ENCODE data around the gene CDC20.
"Not testable (repeated sequence)": the region's sequence is repeated elsewhere in the genome, so short reads cannot be mapped to it uniquely, and the experiment has no call there.

The CDC20 gene

DNA sequence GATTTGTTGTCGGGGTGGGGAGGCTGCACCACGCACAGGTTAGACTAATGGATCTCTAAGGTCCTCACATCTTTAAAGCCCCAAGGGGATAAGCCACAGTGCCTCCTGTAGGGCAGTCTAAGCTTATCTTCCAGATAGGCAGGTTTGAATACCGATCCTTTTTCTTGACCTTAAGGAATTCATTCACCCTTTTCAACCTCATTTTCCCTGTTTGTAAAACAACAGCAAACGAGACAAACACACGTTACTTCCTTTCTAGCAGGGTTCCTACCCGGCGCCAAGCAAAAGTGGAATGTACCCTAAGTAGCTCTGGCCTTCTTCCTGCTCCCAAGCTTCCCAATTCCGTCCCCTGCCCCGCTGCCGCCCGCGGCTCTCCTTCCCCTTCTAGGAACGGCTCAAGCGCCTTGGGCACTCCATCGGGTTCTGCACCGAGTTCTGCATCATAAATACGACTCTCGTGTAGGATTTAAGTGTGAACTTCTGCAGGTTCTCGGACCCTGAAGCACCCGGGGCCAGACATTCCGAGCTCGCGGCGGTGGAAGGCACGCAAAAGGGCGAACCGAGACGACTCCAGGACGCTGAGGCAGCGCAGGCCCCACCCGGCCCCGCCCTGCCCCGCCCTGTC, 548 bp upstream of the CDC20 start:
- peak in 1 of 2 donors; percentile 34 for DNase-seq

DNA sequence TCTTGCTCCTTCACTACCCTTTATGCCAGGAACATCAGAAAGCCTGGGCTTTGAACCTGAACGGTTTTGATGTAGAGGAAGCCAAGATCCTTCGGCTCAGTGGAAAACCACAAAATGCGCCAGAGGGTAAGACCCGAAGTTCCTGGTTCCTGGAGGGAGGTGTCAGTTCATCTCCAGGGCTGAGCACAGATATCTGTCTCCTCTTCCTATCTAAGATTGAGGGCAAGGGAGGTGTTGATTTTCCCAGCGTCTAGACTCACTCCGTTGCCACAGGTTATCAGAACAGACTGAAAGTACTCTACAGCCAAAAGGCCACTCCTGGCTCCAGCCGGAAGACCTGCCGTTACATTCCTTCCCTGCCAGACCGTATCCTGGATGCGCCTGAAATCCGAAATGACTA, 915 bp downstream of the CDC20 start:
- DNase-seq: no peak

GRCh38 chr1:43360616-43361015, 1.8 kb downstream of the CDC20 start:
- DNase-seq: no peak

- no peak for DNase-seq
Measured at GRCh38 chr1:43363283-43363934, 4.6 kb downstream of the CDC20 start.

DNA sequence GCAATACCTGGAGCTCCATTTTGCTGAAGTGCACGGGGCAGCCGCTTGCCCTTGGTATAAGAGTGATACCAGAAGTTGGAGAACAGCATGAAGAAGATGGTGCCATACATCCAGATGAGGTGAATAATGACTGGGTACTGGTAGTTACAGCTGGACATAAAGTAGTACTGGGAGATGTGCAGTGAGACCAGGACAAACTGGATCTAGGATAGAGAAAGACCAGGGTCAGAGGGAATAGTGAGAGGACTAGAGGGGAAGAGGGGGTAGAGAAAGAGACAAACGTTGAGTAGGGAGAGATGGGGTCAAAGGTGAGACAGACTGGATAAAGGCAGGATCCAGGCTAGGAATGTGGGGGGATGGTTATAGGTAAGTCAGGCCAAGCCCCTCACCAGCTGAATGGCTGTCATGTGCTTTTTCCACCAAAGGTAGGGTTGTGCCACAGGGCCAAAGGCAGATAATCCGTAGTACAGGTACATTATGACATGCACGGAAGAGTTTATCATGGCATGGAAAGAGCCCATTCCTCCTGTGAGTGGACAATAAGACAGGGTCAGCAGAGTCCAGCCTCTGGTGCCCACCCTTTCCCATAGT, 5.2 kb downstream of the CDC20 start:
- no peak for DNase-seq

GRCh38 chr1:43365678-43366077, 6.9 kb downstream of the CDC20 start:
- no peak for DNase-seq

- no peak for DNase-seq
Measured at GRCh38 chr1:43366179-43366578, 7.4 kb downstream of the CDC20 start.

DNA sequence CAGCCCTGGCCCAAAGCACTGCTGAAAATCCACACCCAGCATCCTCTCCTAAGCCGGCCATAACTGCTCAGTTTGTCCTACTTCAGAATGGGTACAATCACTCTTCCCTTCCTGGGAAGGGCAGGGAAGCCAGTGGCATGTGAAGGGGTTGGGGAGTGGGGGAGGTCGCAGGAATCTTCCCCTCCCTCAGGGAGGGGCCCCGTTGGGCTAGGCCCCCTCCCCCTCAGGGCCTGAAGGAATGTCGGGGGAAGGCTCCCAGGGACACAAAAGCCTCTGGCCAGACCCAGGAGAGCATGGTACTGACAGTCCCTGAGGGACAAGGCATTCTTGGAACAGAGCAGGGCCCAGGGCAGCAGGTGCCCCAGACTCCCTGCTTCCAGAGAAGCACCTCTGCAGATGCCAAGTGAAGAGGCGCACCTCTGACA, 7.8 kb downstream of the CDC20 start:
- DNase-seq: no peak

DNA sequence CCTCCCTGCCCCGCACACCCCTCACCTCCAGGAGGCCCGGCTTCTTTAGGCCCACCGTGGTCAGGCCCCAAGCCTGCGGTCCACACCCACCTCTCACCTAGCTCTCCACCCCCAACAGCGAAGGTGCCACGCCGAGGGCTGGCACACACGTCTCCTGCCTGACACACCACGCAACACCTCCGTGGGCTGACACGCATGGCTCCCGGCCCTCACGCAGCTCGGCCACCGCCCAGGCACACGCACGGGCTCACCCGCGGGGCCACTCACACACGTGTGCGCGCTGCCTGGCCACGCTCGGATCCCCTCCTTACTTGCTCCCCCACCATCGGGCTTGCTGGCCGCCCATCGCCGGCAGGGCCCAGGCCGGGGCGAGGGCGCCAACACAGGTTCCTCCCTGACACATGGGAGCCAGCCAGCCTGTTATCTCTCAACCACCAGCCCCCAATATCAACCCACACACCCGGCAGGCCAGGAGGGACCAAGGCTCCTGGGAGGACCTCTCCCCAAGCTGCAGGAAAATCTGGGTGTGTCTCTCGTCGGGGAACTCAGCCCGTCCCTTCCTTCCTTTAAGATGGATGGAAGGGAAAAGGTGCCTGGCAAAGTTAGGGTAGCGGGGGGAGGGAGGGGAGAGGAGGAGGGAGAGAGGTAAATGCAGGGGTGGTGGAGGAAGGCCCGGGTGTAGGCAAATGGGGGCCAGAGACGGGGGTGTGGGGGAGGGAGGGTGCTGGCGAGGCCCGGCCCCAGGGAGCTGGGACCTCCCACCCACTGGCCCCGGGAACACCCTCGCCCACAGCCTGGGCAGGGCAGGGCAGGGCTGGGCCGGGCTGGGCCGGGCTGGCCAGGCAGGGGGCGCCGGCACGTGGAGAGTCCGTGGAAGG, 8.5 kb downstream of the CDC20 start:
- peak; percentile 22 to 71 for DNase-seq

DNA sequence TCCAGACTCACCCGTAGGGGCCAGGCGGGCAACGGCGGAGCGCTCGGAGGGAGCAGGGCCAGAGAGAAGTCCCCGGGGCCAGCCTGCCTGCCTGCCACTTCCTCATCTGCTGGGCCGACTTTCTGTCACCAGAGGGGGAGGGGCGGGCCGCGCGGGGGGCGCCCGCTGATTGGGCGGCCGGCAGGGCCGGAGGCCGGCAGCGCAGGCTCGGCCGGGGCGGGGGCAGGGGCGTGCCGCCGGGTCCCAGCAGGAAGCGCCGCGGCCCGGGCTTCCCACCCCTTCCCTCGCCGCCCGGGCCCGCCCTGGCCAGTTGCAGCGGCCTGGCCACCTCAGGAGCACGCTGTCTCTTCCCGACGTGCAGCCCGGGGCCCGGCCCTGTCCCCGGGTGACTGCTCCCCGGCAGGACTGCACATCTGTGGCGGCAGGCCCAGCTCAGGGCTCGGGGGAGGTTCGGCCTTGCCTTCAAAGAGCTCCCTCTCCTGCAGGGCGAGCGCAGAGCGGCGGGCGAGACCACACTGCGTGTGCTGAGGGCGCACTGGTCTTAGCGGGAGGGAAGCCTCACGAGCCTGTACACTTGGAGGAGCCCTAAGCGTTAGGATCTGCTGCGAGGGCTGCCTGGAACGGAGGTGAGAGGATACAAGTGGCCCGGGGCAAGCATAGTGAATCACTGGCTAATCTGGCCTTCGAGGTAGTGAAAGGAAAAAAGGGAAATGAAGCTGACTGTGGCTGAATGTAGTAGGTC, 9.3 kb downstream of the CDC20 start, which contains the start of gene ELOVL1:
TSS of gene ELOVL1 (minus strand) at position 108 of the 742 bp plus-strand sequence. CDS start 2,402 bp downstream, outside the sequence.
- DNase-seq: peak; percentile 84 to 89

- no peak for DNase-seq
Measured at GRCh38 chr1:43368646-43369020, 9.9 kb downstream of the CDC20 start.

GRCh38 chr1:43369779-43370178, 11.0 kb downstream of the CDC20 start:
- DNase-seq: not testable (repeated sequence)

DNA sequence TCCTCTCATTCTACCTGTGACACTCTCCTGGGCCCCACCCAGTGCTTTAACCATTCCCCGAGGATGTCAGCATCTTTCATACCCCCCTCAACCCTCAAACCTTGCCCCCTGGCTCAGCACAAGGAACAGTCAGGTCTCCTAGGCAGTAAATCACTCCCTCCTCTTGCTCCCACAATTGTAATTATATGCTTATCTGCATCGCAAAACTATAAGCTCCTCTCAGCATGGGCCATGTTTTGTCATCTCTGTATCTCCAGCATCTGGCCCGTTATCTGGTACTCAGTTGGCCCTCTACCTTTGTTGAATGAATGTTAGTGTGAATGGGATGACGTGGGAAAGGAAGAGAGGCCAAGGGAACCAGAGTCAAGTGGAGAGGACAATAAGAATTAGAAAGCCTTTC, 11.8 kb downstream of the CDC20 start:
- no peak for DNase-seq

GRCh38 chr1:43372172-43372571, 13.4 kb downstream of the CDC20 start:
- no peak for DNase-seq

- DNase-seq: no peak
Measured at GRCh38 chr1:43373066-43373940, 14.5 kb downstream of the CDC20 start.

DNA sequence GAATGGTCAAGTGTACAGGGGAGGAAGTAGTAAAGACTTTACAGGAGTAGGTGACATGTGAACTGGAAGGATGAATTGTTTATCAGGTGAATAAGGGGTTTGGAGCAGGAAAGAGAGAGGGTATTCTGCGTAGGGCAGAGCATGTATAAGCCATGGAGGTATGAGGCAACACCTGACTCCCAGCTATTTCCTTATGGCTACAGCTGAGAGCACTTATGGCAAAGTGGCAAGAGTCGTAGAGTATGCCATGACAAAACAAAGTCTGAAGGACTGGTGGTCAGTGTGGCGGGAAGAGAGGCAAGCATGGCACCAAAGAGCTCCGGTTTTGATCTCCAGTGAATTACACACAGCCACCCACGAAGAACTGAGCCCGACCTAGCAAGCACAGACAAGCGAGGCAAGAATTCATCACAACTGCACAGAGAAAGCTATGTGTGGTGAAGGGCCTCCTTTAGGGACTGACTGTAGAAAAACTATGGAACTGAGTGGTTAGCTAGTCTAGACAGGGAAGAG, 18.0 kb downstream of the CDC20 start:
- no peak for DNase-seq

DNA sequence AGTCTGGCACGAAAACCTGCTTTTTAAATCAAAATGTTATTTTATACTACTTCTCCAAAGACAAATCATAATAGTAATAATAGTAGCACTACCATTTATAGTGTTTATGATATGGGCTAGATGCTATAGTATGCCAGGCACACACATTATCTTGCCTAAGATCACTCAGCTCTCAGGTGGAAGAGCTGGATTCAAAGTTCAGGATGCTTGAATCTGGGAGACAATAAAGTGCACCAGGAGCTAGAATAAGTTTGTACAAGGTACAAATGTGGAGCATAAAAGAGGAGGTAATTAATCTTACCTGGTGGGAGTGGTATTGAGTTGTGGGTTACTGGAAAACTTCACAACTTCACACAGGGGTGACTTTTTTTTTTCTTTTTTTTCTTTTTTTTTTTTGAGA, 19.1 kb downstream of the CDC20 start:
- DNase-seq: no peak

DNA sequence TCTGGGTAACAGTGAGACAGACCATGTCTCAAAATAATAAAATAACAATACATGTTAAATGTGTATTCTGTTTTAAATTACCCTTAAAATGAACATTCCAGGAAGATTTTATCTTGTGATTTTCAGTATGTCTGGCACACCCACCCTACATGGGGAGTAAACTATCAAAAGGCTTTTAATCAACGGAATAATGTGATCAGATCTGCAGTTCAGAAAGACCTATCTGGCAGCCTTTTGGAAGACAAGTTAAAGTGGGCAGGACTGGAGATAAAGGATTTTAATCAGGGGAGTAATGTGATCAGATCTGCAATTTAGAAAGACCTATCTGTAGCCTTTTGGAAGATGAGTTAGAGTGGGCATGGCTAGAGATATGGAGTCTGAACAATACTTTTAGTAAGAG, 20.7 kb downstream of the CDC20 start:
- DNase-seq: no peak

GRCh38 chr1:43381612-43382011, 22.8 kb downstream of the CDC20 start:
- DNase-seq: peak in 1 of 2 donors; percentile 66

GRCh38 chr1:43382027-43382779, 23.4 kb downstream of the CDC20 start:
- DNase-seq: peak; percentile 73 to 88
